Pancreas (tissue), 10 donors: Measurements from ENCODE around the gene TUT4. TPM values are rescaled to one million over a fixed set of nuclear protein-coding genes. Genes with fewer than 3 reads are reported as not detected.
A peak's percentile ranks its signal among the peaks of the same experiment; 100 is the strongest.

Experiments
- ATAC-seq, 4 donors: fragments of 200-7000 bp; cut with Tn5 transposase; one replicate each; pipeline versions ENCODE4 v1.8.0 to v1.9.1; 2020; ENCODE audit warnings: mild to moderate bottlenecking in 4 of 4, moderate library complexity in 4 of 4
- DNase-seq, 6 donors: peaks; one replicate each; pipeline ENCODE4 v3.0.0-alpha.2; 2020
- FAIRE-seq: peaks from 2 replicates; lab custom pipeline; 2012; peaks lifted over from hg19 to GRCh38; lab: Jason Lieb, UNC
- H3K27ac ChIP-seq, 4 donors: fragments of 200-600 bp; sonication (generic); 1 replicate in 3 of 4; 2 replicates in 1 of 4; pipeline versions ENCODE4 v1.5.0 to v1.8.0; 2020
- H3K27me3 ChIP-seq, 4 donors: fragments of 200-600 bp; one replicate each; pipeline ENCODE4 v1.8.0; 2021
- H3K36me3 ChIP-seq, 3 donors: fragments of 200-600 bp; sonication (generic) in 1 of 3; one replicate each; pipeline versions ENCODE4 v1.5.0 to v1.8.0; 2020 to 2021
- H3K4me1 ChIP-seq, 3 donors: fragments of 200-600 bp; one replicate each; pipeline ENCODE4 v1.8.0; 2021
- H3K4me3 ChIP-seq, 4 donors: fragments of 200-600 bp; sonication (generic) in 2 of 4; one replicate each; pipeline versions ENCODE4 v1.5.0 to v1.8.0; 2020 to 2021
- H3K9me3 ChIP-seq, 4 donors: fragments of 200-600 bp; one replicate each; pipeline ENCODE4 v1.8.0; 2021
- CTCF ChIP-seq, 4 donors: fragments of 200-600 bp; sonication (generic) in 3 of 4; IDR thresholded peaks; one replicate each; pipeline versions ENCODE4 v1.5.0 to v1.8.0; 2021; ENCODE audit warnings: antibody characterized with exemption in 4 of 4
- WGBS, 2 donors: extraction: QIAGEN DNeasy Blood & Tissue Kit; methylation state at CpG; one replicate each; pipeline ENCODE4 v1.1.7; 2013; 5-methylcytosine and 5-hydroxymethylcytosine counted together
- intact Hi-C, 3 donors: fragments of 100-400 bp; cut with DNase I; formaldehyde crosslinking; loops; one replicate each; pipeline versions ENCODE4 v1.11.1 to v1.14.2; 2022
- polyA plus RNA-seq, 2 donors: library from polyadenylated mRNA; stranded (reverse); fragments of 200-250 nt; gene quantifications; one replicate each; pipeline ENCODE4 v1.2.3, GENCODE V29; 2013
- total RNA-seq, 6 donors: library from RNA; stranded (reverse); fragmentation: NEBNext Ultra II Directional in 4 of 6; extraction: Animal tissue kit (Norgen Biotek cat#: 25700) in 4 of 6; gene quantifications; one replicate each; pipeline versions ENCODE4 v1.2.1 to v1.2.4, GENCODE V29; 2021 to 2023
- donor health status: healthy with polysubstance abuse.
- donor health status: DM: no; HTN: no; CAD: no; lungs with moderate emphysema.
- donor health status: DM: no; HTN: no; CAD: no.
- donor health status: control.
- donor health status: control.
- donor health status: Bipolar disorder and iron deficiency.
- donor health status: DM: yes; HTN: yes; CAD: no.
- donor health status: DM: no; HTN: no; CAD: no.
- donor health status: DM: no; HTN: no; CAD: no.
- donor health status: DM: yes; HTN: yes; CAD: no.

TUT4 gene
- total and polyA plus RNA-seq, 8 donors, result 17.4 to 40.8 (median 24.1) TPM

GRCh38 chr1:52420713-52421112, 132.2 kb downstream of the TUT4 start:
- no peaks in the 10 kb centered on the region for H3K27me3 ChIP-seq
- H3K36me3 ChIP-seq, result peaks cover 0 to 48% (median 0%) of the 10 kb centered on the region in 3 donors
- no peak overlapping the region for H3K27ac ChIP-seq
- FAIRE-seq (peak; percentile 54), DNase-seq (no peak), ATAC-seq (no peak)
- H3K4me3 ChIP-seq, result no peak overlapping the region
- no peaks in the 10 kb centered on the region for H3K4me1 ChIP-seq
- no peak for TF ChIP-seq CTCF (IDR thresholded peaks at IDR 0.05)
- intact Hi-C loops, result no loop called here
- 94% methylated on average over 1 of the region's 1 CpG for WGBS, 2 donors
- no peaks in the 10 kb centered on the region for H3K9me3 ChIP-seq

GRCh38 chr1:52416811-52417210, 136.1 kb downstream of the TUT4 start:
- Histone ChIP-seq H3K9me3 (no peaks in the 10 kb centered on the region), H3K27me3 (no peaks in the 10 kb centered on the region), H3K27ac (no peak overlapping the region), H3K4me1 (no peaks in the 10 kb centered on the region), H3K36me3 (peaks cover 4 to 74% (median 15%) of the 10 kb centered on the region in 3 donors), H3K4me3 (no peak overlapping the region)
- no peak for DNase-seq
- intact Hi-C loops, result no loop called here
- FAIRE-seq, result no peak
- TF ChIP-seq CTCF (IDR thresholded peaks at IDR 0.05), result no peak
- ATAC-seq, result no peak
- WGBS, 2 donors, result 88 to 89% methylated on average over 2 of the region's 2 CpGs

GRCh38 chr1:52414942-52415341, 137.9 kb downstream of the TUT4 start:
- Histone ChIP-seq H3K27me3 (no peaks in the 10 kb centered on the region), H3K36me3 (peaks cover 4 to 83% (median 24%) of the 10 kb centered on the region in 3 donors), H3K4me3 (no peak overlapping the region), H3K4me1 (no peaks in the 10 kb centered on the region), H3K27ac (no peak overlapping the region), H3K9me3 (no peaks in the 10 kb centered on the region)
- DNase-seq (no peak), FAIRE-seq (no peak), ATAC-seq (no peak)
- TF ChIP-seq CTCF (IDR thresholded peaks at IDR 0.05), result no peak
- intact Hi-C loops, result no loop called here

- Histone ChIP-seq H3K4me3 (no peak overlapping the region), H3K27ac (no peak overlapping the region), H3K27me3 (no peaks in the 10 kb centered on the region), H3K36me3 (peaks cover 4 to 87% (median 33%) of the 10 kb centered on the region in 3 donors), H3K9me3 (no peaks in the 10 kb centered on the region), H3K4me1 (no peaks in the 10 kb centered on the region)
- FAIRE-seq (peak; percentile 51), DNase-seq (no peak), ATAC-seq (no peak)
- TF ChIP-seq CTCF (IDR thresholded peaks at IDR 0.05), result no peak
- 95 to 96% methylated on average over 10 of the region's 10 CpGs for WGBS, 2 donors
- intact Hi-C loops, result no loop called here
Observed at GRCh38 chr1:52413410-52413989, 139.4 kb downstream of the TUT4 start.

- DNase-seq, result no peak
- peak in 2 of 4 donors; percentile 1 to 2 for ATAC-seq
- FAIRE-seq, result no peak
- 1 to 3% methylated on average over 8 of the region's 8 CpGs for WGBS, 2 donors
- Histone ChIP-seq H3K27me3 (no peaks in the 10 kb centered on the region), H3K9me3 (no peaks in the 10 kb centered on the region), H3K36me3 (peaks cover 0 to 14% (median 9%) of the 10 kb centered on the region in 3 donors), H3K27ac (peak overlapping the region; percentile 79 to 91 (median 85)), H3K4me1 (peaks cover 12 to 20% (median 14%) of the 10 kb centered on the region in 3 donors), H3K4me3 (peak overlapping the region; percentile 62 to 83 (median 78))
- TF ChIP-seq CTCF (IDR thresholded peaks at IDR 0.05), result no peak
- intact Hi-C loops, result no loop called here
Observed at GRCh38 chr1:52404975-52405338, 147.9 kb downstream of the TUT4 start.
